Gastroesophageal sphincter (tissue), 4 donors: ENCODE results near the gene KIF27. TPM values are rescaled to one million over a fixed set of nuclear protein-coding genes. Genes with fewer than 3 reads are reported as not detected.

Source experiments
- ATAC-seq: fragments of 150-250 bp; one replicate; pipeline ENCODE4 v1.9.1; 2016; ENCODE audit warnings: mild to moderate bottlenecking, moderate library complexity
- H3K27ac ChIP-seq, 4 donors: fragments of 200-600 bp; sonication (generic) in 3 of 4; 1 replicate in 3 of 4; 2 replicates in 1 of 4; pipeline ENCODE4 v1.5.1; 2016 to 2019
- H3K27me3 ChIP-seq: fragments of 200-600 bp; sonication (generic); one replicate; pipeline ENCODE4 v1.5.1; 2019
- H3K36me3 ChIP-seq, 2 donors: fragments of 200-600 bp; sonication (generic); one replicate each; pipeline ENCODE4 v1.5.1; 2019; ENCODE audit warnings: control low read depth in 1 of 2
- H3K4me1 ChIP-seq, 3 donors: fragments of 200-600 bp; sonication (generic); 1 replicate in 2 of 3; 2 replicates in 1 of 3; pipeline ENCODE4 v1.5.1; 2016 to 2019; ENCODE audit warnings: control low read depth in 2 of 3
- H3K4me3 ChIP-seq, 2 donors: fragments of 200-600 bp; sonication (generic); one replicate each; pipeline ENCODE4 v1.5.1; 2019; ENCODE audit warnings: mild to moderate bottlenecking in 1 of 2, moderate library complexity in 1 of 2
- H3K9me3 ChIP-seq, 3 donors: fragments of 200-600 bp; sonication (generic); one replicate each; pipeline ENCODE4 v1.5.1; 2017 to 2019; ENCODE audit warnings: control low read depth in 2 of 3
- CTCF ChIP-seq, 4 experiments: fragments of 200-600 bp in 2 of 4; fragments of 450-650 bp in 2 of 4; sonication (generic) in 1 of 4; IDR thresholded peaks; one replicate each; pipeline ENCODE4 v1.5.1; 2017 to 2019; ENCODE audit warnings: antibody characterized with exemption in 4 of 4, mild to moderate bottlenecking in 2 of 4, moderate library complexity in 2 of 4
- EP300 ChIP-seq: sonication (generic); formaldehyde crosslinking; IDR thresholded peaks from one replicate; pipeline ENCODE4 v1.6.1; 2017; ENCODE audit warnings: antibody characterized with exemption, mild to moderate bottlenecking
- POLR2A ChIP-seq, 2 donors: fragments of 450-650 bp; IDR thresholded peaks; one replicate each; pipeline ENCODE4 v1.6.1; 2017; ENCODE audit warnings: antibody characterized with exemption in 2 of 2, mild to moderate bottlenecking in 2 of 2, moderate library complexity in 1 of 2
- POLR2AphosphoS5 ChIP-seq: sonication (generic); formaldehyde crosslinking; IDR thresholded peaks from one replicate; pipeline ENCODE4 v1.6.1; 2017; ENCODE audit warnings: antibody characterized with exemption
- WGBS, 2 donors: methylation state at CpG; one replicate each; pipeline ENCODE4 v1.1.5; 2018; ENCODE audit warnings: low coverage in 1 of 2; 5-methylcytosine and 5-hydroxymethylcytosine counted together
- total RNA-seq, 4 donors: library from RNA; depleted of rRNA; stranded (reverse); fragments of >200 nt; gene quantifications; one replicate each; pipeline ENCODE4 v1.1.0, GENCODE V29; 2016

The KIF27 gene
- total RNA-seq, 4 donors from 2014 or later = 3.9 to 6.9 (median 5.6) TPM

GRCh38 chr9:83932011-83932410, 10.8 kb upstream of the KIF27 start:
- no peak overlapping the region for H3K4me3 ChIP-seq
- no peak for TF ChIP-seq POLR2AphosphoS5
- no peak for TF ChIP-seq POLR2A (IDR thresholded peaks at IDR 0.05)
- TF ChIP-seq EP300 = no peak
- TF ChIP-seq CTCF (IDR thresholded peaks at IDR 0.05) = no peak
- H3K27me3 ChIP-seq = no peaks in the 10 kb centered on the region
- 77 to 84% methylated on average over 2 of the region's 2 CpGs for WGBS, 2 donors
- H3K27ac ChIP-seq = no peak overlapping the region
- H3K9me3 ChIP-seq = no peaks in the 10 kb centered on the region
- ATAC-seq = no peak
- no peaks in the 10 kb centered on the region for H3K36me3 ChIP-seq
- peaks cover 0 to 6% (median 0%) of the 10 kb centered on the region in 3 donors for H3K4me1 ChIP-seq

GRCh38 chr9:83930881-83931280, 9.6 kb upstream of the KIF27 start:
- TF ChIP-seq EP300 (no peak), POLR2A (IDR thresholded peaks at IDR 0.05) (no peak), CTCF (IDR thresholded peaks at IDR 0.05) (no peak), POLR2AphosphoS5 (no peak)
- 86 to 100% methylated on average over 4 to 5 of the region's 5 CpGs for WGBS, 2 donors

GRCh38 chr9:83927591-83927990, 6.4 kb upstream of the KIF27 start:
- TF ChIP-seq POLR2AphosphoS5 (no peak), EP300 (no peak), CTCF (IDR thresholded peaks at IDR 0.05) (no peak), POLR2A (IDR thresholded peaks at IDR 0.05) (no peak)
- no peaks in the 10 kb centered on the region for H3K9me3 ChIP-seq
- H3K27ac ChIP-seq = no peak overlapping the region
- no peaks in the 10 kb centered on the region for H3K36me3 ChIP-seq
- no peaks in the 10 kb centered on the region for H3K4me1 ChIP-seq
- no peak overlapping the region for H3K4me3 ChIP-seq
- 91 to 100% methylated on average over 1 of the region's 1 CpG for WGBS, 2 donors
- ATAC-seq = no peak
- no peaks in the 10 kb centered on the region for H3K27me3 ChIP-seq

More at GRCh38 chr9:83930881-83931280, 9.6 kb upstream of the KIF27 start:
- H3K27me3 ChIP-seq = no peaks in the 10 kb centered on the region
- ATAC-seq = no peak
- H3K4me1 ChIP-seq = peaks cover 0 to 6% (median 0%) of the 10 kb centered on the region in 3 donors
- H3K36me3 ChIP-seq = no peaks in the 10 kb centered on the region
- H3K9me3 ChIP-seq = no peaks in the 10 kb centered on the region
- no peak overlapping the region for H3K27ac ChIP-seq
- no peak overlapping the region for H3K4me3 ChIP-seq

- peak; percentile 17 for ATAC-seq
- H3K4me1 ChIP-seq = peaks cover 0 to 18% (median 0%) of the 10 kb centered on the region in 3 donors
- H3K36me3 ChIP-seq = no peaks in the 10 kb centered on the region
- no peaks in the 10 kb centered on the region for H3K9me3 ChIP-seq
- 3 to 4% methylated on average over 11 to 12 of the region's 16 CpGs for WGBS, 2 donors
- H3K27me3 ChIP-seq = no peaks in the 10 kb centered on the region
- peak overlapping the region; percentile 98 for H3K4me3 ChIP-seq
- TF ChIP-seq POLR2AphosphoS5 = no peak
- TF ChIP-seq EP300 = no peak
- peak in 1 of 4 experiments; percentile 50 for TF ChIP-seq CTCF (IDR thresholded peaks at IDR 0.05)
- peak overlapping the region; percentile 93 to 99 (median 98) for H3K27ac ChIP-seq
Measured at GRCh38 chr9:83920469-83920926, 734 bp downstream of the KIF27 start.

GRCh38 chr9:83919111-83919510, 2.1 kb downstream of the KIF27 start:
- Histone ChIP-seq H3K27ac (no peak overlapping the region), H3K27me3 (no peaks in the 10 kb centered on the region), H3K4me1 (peaks cover 0 to 18% (median 0%) of the 10 kb centered on the region in 3 donors), H3K9me3 (no peaks in the 10 kb centered on the region), H3K36me3 (no peaks in the 10 kb centered on the region), H3K4me3 (no peak overlapping the region)
- no peak for ATAC-seq
- 90 to 96% methylated on average over 1 of the region's 1 CpG for WGBS, 2 donors
- TF ChIP-seq POLR2A (IDR thresholded peaks at IDR 0.05) = no peak
- no peak for TF ChIP-seq EP300
- TF ChIP-seq CTCF (IDR thresholded peaks at IDR 0.05) = no peak
- no peak for TF ChIP-seq POLR2AphosphoS5
